ENCODE results near the gene IL4R.
A peak's percentile ranks its signal among the peaks of the same experiment; 100 is the strongest.
"Not testable (repeated sequence)": the region's sequence is repeated elsewhere in the genome, so short reads cannot be mapped to it uniquely, and the experiment has no call there.

Gene IL4R

DNA sequence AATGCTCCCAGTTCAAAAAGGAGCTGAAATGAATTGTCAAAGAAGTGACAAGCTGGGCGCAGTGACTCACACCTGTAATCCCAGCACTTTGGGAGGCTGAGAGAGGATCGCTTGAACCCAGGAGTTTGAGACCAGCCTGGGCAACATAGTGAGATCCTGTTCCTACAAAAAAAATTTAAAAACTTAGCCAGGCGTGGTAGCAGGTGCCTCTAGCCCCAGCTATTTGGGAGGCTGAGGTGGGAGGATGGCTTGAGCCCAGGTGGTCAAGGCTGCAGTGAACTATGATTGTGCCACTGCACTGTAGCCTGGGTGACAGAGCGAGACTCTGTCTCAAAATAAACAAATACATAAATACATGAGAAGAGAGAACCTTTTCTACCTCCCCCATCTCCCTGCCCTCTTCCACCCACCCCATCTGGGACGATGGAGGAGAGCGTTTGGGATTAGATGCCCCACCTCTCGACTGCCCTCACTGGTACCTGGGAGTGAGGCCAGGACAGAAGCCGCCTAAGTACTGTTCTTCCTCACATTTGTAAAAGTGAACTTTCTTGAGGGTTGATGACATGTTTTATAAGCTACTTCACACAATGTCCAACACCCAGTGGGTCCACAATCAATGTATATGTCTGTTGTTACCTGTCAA lies 2.4 kb downstream of the IL4R start:
- DNase-seq: no peak

DNA sequence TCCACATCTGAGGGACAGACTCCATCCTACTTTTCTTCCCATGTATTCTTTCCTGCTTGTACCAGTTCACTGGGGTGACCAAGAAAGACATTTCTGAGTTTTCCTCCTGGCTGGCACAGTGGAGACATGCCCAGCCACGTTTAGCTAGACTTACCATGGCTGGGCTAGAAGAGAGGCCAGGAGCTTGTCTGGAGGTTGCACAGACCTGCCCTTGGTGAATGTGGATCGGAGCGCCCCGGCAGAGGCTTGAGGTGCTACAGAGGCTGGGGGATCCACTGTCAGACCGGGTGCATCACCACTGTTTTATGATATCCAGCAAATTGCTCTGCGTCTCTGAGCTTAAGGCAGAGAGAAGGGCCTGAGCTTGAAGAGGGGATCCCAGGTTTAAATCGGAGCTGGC lies 3.5 kb downstream of the IL4R start:
- no peak for DNase-seq

DNA sequence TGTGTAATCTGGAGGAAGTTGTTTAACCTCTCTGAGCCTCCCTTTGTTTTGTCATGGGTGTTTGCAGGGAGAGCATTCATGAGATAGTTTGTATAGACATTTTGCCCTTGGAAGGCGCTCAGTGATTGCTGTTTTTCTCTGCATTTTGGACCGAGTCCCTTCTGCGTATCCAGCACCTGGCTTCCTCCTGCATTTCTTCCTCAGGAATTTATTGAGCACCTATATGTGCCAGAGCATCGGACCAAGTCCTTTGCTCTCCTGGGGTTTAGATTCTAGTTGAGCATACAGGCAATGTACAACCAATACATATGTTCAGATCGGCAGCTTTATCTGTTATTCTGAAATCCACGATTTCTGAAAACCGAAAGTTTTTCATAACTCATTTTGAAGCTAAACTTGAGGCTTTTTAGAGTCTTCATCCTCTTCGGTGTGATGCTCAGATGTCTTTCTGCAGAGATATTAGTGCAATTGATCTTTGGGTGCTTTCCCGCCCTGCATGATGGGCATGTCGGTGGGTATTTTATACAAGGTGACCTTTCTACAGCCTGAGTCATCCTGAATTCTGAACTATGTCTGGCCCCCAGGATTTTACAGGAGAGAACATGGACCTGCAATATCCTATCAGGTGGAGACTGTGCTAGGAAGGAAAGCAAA lies 4.1 kb downstream of the IL4R start:
- no peak for DNase-seq

DNA sequence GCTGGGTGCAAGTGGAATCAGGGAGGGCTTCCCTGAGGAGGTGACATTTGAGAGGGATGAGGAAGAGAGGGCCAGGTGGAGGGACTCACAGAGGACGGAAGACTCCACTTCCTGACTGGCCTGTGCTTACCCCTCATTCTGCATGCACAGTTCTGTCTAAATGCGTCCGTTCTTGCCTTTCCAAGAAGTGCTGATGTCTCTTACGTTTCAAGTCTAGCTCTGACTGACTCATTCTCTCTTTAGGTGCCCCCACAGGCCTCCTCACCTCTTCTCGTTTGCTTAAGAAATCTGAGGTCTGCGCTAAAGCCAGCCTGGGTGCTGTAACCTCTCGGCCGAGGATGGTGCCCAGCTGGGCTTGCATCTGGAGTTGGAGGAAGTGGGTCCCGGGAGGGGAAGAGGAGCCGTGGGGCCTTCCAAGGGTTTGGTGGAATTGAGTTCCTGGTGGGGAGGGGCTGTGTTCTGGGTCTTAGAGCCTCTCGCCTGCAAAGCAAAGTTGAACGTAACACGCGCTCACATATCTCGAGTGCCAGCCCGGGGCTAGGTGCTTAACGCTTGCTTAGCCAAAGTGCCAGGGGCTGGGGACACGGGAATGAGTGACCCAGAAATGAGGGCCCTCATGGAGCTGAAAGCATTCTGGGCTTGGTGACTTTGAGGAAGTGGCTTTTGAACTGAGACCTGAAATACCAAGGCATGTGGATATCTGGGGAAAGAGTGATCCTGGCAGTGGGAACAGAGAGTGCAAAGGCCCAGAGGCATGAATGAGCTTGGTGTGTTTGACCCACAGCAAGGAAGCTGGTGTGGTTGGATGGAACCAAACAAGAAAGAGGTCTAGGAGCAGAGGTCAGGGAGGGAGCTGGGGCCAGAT lies 4.8 kb downstream of the IL4R start:
- peak; percentile 33 to 50 for DNase-seq

DNA sequence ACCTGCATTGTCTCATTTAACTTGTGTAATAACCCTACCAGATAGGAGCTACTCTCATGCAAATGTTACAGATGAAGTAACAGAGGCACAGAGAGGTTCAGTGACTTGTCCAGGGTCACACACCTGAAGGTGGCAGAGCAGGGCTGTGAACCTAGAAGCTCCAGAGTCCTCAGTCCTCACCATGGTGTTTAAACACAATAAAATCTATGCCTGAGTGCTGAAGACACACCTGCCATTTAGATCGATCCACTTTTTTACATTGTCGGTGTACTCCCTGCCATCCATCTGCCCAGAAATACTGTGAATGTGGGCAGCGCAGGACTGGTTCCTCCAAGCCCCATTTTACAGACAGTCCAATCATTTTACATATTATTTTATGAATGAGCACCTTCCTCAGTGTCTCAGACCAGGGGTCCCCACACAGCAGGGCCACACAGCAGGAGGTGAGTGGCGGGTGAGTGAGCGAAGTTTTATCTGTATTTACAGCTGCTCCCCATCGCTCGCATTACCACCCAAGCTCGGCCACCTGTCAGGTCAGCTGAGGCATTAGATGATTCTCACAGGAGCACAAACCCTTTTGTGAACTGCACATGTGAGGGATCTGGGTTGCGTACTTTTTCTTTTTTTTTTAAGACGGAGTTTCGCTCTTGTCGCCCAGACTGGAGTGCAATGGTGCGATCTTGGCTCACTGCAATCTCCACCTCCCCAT lies 5.6 kb downstream of the IL4R start:
- no peak for DNase-seq

DNA sequence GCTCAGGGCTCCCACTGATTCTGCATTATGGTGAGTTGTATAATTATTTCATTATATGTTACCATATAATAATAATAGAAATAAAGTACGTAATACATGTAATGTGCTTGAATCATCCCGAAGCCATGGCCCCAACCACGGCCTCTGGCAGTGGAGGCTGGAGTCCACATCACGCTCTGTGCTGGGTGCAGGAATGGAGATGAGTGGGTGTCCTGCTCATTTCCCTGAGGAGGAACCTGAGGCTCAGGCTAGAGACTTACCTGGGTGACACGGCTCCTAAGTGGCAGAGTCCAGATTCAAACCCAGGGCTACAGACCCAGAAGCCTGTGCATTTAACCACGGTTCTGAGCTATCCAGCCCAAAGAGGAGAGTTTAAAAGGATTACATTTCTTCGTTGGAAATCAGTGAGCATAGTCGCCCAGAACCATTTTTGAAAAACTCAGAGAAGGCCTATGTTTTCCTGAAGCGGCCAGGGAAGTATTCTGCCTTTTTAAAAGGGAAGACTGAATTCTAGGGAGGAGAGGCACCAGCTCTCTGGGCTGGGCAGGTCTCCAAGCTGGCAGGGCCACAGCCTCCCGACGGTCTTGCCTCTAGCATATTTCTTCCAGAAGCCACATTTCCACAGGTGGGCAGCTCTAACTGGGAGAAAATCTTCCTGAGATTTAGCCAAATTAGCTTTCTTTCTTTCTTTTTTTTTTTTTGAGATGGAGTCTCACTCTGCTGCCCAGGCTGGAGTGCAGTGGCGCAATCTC lies 6.7 kb downstream of the IL4R start:
- no peak for DNase-seq

DNA sequence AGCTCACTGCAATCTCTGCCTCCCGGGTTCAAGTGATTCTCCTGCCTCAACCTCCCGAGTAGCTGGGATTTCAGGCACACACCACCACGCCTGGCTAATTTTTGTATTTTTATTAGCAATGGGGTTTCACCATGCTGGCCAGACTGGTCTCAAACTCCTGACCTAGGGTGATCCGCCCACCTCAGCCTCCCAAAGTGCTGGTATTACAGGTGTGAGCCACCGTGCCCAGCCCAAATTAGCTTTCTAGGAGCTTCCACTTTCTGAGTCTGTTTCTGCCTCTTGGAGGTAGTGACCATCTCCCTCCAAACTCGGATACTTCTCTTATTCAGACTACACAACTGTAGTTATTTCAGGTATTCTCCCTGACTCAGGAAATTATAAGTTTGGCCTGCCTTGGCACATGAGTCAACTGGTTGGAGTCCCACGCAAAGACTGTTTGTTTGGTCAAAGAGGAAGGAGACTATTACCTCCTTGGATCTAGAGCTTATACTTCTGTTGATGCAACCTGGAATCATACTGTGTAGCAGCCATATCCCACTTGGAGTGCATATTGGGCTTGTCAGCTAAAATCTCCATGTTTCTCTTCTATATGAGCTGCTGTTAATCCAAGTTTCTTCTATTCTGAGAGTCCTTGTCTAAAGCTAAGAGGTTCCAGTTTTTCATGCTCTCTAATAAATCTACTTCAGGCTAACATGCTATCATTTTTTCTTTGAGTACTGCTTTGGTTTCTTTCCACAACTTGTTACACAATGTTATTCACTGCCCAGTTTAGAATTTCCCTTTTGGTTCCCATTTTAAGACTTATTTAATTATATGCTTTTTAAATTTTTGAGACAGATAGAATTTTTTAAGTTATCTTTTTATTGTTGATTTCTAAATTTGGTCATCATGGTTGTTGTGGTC lies 7.5 kb downstream of the IL4R start:
- DNase-seq: peak; percentile 66 to 81

DNA sequence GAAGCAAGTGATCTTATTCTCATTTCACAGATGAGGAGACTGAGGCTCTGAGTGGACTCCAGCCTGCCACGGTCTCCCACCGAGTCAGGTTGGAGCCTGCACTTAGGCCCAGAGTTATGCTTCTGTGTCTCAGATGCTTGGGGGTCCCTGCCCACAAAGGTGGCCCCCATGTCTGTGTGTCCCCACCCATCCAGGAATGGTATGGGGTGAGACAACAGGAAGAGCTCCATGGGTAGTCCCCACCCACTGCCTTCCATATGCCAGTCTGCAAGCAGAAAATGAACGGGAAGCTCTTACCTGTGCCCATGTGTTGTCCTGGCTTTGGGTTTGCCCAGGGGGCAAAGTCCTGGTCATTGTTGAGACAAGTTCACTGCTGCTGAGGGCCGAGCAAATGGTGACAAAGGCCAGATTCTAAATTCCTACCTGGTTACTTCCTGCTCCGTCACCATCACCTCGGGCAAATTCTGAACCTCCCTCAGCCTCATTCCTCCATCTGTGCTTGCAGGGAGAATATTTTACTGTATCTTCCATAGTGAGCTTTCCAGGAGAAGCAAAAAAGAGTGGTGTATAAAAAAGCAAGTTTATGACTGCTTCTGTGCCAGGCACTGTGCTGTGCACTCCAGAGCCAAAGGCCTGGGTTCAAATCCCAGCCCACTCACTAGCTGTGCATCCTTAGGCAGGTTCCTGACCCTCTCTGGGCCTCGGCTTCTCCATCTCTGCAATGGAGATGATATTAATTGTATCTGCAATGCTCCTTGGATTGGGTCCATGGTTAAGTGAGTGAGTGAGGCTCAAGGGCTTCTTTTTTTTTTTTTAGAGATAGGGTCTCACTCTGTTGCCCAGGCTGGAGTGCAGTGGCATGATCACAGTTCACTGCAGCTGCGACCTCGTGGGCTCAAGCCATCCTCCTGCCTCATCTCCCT lies 9.3 kb downstream of the IL4R start:
- DNase-seq: no peak

DNA sequence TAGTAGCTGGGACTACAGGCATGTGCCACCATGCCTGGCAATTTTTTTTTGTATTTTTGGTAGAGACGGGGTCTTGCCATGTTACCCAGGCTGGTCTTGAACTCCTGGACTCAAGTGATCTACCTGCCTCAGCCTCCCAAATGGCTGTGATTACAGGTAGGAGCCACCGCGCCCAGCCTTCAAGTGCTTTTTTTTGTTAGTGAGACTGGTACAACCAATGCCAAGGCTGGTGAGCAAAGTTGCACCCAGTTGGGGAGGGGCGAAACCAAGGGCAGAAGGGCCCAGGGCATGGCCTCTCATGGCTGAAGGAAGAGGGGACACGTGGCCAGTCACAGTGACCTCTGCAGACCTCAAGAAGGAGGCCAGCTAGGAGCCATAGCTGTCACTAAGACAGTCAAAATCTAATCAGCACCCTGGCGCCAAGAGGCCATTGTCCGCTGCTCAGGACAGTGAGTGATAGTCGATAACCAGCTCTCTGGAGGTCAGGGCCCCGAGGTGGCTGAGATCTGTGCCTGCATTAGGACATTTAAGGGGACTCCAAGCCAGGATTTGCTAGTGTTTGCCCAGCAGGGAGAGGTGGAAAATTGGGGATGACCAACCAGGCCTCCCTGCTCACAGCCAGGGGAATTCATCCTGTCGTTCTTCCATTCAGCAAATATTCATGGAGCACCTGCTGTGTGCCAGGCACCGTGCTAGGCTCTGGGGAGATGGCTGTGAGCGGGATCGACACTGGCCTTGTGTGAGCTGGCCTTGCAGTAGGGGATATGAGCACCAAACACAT lies 10.2 kb downstream of the IL4R start:
- DNase-seq: no peak

DNA sequence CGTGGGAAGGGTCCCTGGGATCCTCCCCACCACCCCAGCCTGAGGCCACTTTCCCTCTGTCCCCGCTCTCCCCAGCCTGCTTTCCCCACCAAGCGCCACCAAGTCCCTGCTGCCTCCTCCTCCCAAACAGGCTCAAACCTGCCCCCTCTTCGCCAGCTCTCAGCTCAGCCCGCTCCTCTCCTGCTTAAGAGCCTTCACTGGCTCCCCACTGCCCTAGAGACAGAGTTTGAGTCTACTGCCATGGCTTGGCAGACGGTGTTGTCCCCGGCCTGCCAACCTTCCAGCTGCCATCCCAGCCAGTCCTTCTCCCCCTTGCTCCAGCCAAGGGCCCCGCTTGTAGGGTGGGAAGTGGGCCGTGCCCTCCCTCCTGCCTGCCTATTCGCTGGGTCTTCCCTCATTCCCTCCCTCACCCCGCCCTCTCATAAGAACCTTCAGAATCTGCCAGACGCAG lies 11.1 kb downstream of the IL4R start:
- DNase-seq: no peak

DNA sequence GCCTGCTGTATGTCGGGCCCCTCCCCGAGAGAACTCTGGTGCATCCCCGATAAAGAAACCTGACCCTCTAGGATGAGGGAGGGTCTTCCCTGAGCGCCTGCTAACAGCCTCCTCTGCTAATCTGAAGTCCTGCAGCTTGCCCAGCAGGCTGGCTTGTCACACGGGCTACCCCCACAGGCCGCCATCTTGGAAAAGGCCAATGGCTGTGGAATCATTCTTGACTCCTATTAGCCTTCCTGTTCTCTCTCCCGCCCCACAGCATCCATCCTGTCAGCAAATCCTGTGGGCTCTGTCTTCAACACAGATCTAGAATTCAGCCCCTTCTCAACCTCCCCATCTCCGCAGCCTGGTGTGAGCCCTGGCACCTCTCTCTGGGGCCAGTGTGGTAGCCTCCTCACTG lies 12.0 kb downstream of the IL4R start:
- DNase-seq: no peak

DNA sequence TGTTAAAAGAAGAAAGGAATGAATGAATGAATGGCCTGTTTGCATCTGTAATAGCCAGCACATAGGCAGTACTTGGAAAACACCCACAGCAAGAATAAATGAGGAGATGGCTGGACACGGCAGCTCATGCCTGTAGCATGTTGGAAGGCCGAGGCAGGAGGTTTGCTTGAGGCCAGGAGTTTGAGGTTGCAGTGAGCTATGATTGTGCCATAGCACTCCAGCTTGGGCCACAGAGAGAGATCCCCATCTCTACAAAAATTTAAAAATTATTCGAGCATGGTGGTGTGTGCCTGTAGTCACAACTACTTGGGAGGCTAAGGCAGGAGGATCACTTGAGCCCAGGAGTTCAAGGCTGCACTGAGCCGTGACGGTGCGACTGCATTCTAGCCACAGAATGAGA lies 12.5 kb downstream of the IL4R start:
- DNase-seq: no peak

DNA sequence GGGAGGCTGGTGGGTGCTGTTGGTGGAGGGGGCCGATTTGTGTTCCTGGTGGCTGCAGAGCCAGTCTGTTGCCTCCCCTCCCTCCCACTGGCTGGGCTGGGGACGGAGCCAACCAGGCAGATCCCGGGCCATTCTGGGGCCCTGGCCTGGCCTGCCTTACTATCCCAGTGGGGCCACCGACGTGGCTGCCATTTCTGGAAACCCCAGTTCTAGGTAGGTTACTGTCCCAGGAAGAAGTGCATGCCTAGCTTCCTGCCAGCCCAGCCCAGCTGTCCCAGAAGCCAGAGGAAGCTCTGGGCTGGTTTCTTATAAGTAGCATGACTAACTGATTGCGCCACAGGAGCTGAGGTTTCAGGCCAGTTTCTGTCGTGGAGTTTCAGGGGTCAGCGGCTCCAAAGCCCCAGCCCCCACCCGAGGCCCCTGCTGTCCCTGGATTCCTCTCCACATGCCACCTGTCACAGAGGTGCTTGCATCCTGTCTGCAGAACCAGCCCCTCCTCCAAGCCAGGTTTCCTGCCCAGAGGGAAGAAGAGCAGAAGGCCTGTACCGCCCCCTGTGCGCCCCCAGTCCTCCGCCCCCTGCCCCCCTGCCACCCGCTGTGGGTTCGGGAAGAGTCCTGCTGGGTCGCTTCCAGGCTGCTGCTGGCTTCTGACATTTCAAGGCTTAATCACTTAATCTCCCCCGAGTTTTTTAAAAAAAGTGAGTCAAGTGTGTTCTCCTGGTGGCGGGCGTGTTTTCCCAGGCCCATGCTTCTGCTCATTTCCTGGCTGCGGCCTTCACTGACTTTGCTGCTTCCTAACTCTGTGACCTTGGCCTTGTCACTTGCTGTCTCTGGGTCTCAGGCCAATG lies 13.2 kb downstream of the IL4R start:
- DNase-seq: peak; percentile 90 to 92

DNA sequence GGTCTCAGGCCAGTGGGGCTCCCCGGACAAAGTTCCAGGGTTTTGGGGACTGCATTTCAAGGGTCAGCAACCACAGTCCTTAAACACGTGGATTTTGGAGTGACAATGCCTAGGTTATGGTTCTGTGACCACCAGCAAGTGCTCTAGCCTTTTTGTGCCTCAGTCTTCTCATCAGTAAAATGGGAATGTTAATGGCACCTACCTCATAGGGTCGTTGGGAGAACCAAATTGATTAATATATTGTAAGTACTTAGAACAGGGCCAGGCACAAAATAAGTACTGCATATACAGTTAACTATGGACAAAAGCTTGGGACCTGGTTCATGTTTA lies 13.8 kb downstream of the IL4R start:
- no peak for DNase-seq

DNA sequence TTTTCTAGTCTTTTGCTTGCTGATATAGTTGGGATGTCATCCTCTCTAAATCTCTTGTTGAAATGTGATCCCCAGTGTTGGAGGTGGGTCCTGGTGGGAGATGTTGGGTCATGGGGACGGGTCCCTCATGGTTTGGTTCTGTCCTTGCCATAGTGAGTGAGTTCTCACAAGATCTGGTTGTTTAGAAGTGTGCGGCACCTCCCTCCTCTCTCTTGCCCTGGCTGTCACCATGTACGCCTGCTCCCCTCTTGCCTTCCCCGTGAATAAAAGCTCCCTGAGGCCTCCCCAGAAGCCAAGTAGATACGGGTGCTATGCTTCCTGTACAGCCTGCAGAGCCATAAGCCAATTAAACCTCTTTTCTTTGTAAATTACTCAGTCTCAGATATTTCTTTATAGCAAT lies 15.2 kb downstream of the IL4R start:
- no peak for DNase-seq

DNA sequence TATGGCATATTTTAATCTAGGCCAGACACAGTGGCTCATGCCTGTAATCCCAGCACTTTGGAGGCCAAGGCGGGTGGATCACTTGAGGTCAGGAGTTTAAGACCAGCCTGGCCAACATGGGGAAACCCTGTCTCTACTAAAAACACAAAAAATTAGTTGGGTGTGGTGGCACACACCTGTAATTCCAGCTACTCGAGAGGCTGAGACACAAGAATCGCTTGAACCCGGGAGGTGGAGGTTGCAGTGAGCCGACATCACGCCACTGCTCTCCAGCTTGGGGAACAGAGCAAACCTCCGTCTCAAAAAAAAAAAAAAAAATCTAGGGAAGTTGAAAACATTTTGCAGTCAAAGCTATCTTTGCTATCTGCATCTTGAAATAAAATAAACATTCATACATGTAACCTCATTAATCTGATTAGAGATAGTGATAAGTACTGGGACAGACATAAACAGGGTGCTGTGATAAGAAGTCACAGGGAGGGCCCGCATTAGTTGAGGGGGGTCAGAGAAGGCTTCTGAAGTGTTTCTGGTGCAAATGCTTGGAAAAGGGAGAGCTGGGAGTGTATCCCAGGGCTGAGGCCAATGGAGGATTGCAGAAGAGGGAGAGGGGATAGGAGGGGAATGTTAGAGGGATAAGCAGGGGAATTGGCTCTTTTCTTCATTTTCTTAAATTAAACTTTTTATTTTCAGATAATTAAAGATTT lies 15.8 kb downstream of the IL4R start:
- not testable (repeated sequence) for DNase-seq

DNA sequence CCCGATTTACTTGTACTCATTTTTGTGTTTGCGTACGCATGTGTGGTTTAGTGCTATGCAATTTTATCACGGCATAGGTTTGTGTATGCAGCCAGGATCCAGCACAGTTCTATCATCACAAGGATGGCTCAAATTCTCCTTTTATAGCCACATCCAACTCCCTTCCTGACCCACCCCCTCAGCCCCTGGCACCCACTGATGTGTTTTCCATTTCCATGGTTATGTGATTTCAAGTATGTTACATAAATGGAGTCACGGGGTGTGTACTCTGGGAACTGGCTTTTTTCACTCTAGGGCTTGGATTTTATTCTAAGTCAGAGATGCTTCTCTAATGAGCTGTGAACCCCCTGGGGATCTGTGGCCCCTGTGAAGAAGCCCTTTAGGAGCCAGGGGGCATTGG lies 16.8 kb downstream of the IL4R start:
- peak in 1 of 2 donors; percentile 79 for DNase-seq

DNA sequence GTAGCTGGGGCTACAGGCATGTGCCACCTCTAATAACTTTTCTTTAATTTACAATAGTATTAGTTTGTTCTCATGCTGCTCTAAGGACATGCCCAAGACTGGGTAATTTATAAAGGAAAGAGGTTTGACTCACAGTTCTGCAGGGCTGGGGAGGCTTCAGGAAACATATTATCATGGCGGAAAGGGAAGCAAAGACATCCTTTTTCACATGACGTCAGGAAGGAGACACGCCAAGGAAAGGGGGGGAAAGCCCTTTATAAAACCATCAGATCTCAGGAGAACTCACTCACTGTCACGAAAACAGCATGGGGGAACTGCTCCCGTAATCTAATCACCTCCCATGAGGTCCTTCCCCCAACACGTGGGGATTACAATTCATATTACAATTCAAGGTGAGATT lies 18.3 kb downstream of the IL4R start:
- DNase-seq: peak in 1 of 2 donors; percentile 67
